Left lung (tissue), 10 donors: ENCODE results near the gene HS6ST2. TPM values are rescaled to one million over a fixed set of nuclear protein-coding genes. Genes with fewer than 3 reads are reported as not detected.

Experiments used
- ATAC-seq: fragments of 200-7000 bp; cut with Tn5 transposase; one replicate; pipeline ENCODE4 v1.9.1; 2020; ENCODE audit warnings: moderate library complexity
- DNase-seq, 4 donors: peaks; one replicate each; pipeline ENCODE4 v3.0.0-alpha.2; 2013 to 2020
- H3K27ac ChIP-seq, 2 donors: fragments of 200-600 bp; sonication (generic) in 1 of 2; one replicate each; pipeline versions ENCODE4 v1.5.0 to v1.8.0; 2020 to 2021
- H3K27me3 ChIP-seq, 2 donors: fragments of 200-600 bp; sonication (generic) in 1 of 2; one replicate each; pipeline versions ENCODE4 v1.5.0 to v1.8.0; 2020 to 2021
- H3K36me3 ChIP-seq, 2 donors: fragments of 200-600 bp; sonication (generic) in 1 of 2; one replicate each; pipeline versions ENCODE4 v1.5.0 to v1.8.0; 2020 to 2021
- H3K4me1 ChIP-seq, 2 donors: fragments of 200-600 bp; one replicate each; pipeline ENCODE4 v1.8.0; 2021
- H3K4me3 ChIP-seq, 2 donors: fragments of 200-600 bp; sonication (generic) in 1 of 2; one replicate each; pipeline versions ENCODE4 v1.5.0 to v1.8.0; 2020 to 2021; ENCODE audit warnings: mild to moderate bottlenecking in 1 of 2
- H3K9me3 ChIP-seq, 2 donors: fragments of 200-600 bp; sonication (generic) in 1 of 2; one replicate each; pipeline versions ENCODE4 v1.5.0 to v1.8.0; 2020 to 2021
- CTCF ChIP-seq, 2 donors: fragments of 200-600 bp; sonication (generic) in 1 of 2; IDR thresholded peaks; one replicate each; pipeline versions ENCODE4 v1.5.0 to v1.8.0; 2021; ENCODE audit warnings: antibody characterized with exemption in 2 of 2
- intact Hi-C, 2 donors: fragments of 100-400 bp; cut with DNase I; formaldehyde crosslinking; loops; one replicate each; pipeline versions ENCODE4 v1.11.2 to v1.14.2; 2022
- polyA plus RNA-seq, 6 donors: library from polyadenylated mRNA; unstranded; fragments of 120-200 nt; gene quantifications; one replicate each; pipeline ENCODE4 v1.2.1, GENCODE V29; 2013; ENCODE audit not compliant: insufficient read length in 6 of 6
- total RNA-seq, 2 donors: library from RNA; stranded (reverse); fragmentation: NEBNext Ultra II Directional; extraction: Animal tissue kit (Norgen Biotek cat#: 25700); gene quantifications; one replicate each; pipeline ENCODE4 v1.2.1, GENCODE V29; 2021
- donor health status: DM: no; HTN: yes; CAD: no.
- donor health status: DM: no; HTN: no; CAD: no.

The HS6ST2 gene
- total and polyA plus RNA-seq, 8 donors = 1.0 to 22.9 (median 15.2) TPM

DNA sequence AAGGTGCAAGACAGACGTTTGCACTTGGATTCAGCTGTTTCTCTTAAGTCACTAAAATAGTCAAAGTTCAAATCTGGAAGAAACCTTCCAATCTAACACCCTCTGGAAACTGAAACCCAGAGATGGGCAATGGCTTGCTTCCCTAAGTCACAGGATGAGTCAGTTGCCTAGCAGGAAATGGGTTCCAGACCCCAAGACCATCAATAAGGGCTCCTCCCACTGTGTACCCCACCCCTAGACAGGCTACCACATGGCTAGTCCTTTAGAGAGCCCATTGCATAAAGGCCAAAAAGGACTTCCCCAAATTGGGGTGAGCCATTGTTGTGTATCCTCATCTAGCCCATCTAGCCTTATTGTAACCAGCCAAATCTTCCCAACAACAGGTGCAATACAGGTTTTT is 216.2 kb downstream of the HS6ST2 start:
- DNase-seq = no peak
- Histone ChIP-seq H3K27ac (no peak overlapping the region), H3K27me3 (no peaks in the 10 kb centered on the region), H3K4me1 (no peaks in the 10 kb centered on the region), H3K36me3 (no peaks in the 10 kb centered on the region), H3K4me3 (no peak overlapping the region), H3K9me3 (no peaks in the 10 kb centered on the region)
- no peak for ATAC-seq
- intact Hi-C loops = no loop called here
- TF ChIP-seq CTCF (IDR thresholded peaks at IDR 0.05) = no peak

DNA sequence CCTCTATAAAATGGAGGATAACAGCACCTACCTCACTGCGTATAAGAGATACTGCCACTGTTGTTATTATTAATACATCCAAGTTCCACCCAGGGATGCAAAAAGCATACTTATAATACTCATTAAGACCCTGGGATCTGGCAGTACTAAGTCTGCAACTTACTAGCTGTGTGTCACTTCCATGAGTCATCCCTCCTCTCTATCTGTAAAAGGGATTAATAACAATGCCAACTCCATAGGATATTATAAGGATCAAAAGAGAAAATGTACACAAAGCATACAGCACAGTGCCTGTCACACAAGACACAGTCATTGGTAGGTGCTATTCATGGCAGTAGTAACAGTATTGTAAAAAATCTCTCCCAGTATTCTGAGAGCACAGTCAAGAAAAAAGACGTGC is 216.7 kb downstream of the HS6ST2 start:
- ATAC-seq (no peak), DNase-seq (no peak)
- H3K27me3 ChIP-seq = no peaks in the 10 kb centered on the region
- no peaks in the 10 kb centered on the region for H3K36me3 ChIP-seq
- TF ChIP-seq CTCF (IDR thresholded peaks at IDR 0.05) = no peak
- H3K4me3 ChIP-seq = no peak overlapping the region
- no peak overlapping the region for H3K27ac ChIP-seq
- H3K9me3 ChIP-seq = no peaks in the 10 kb centered on the region
- intact Hi-C loops = no loop called here
- H3K4me1 ChIP-seq = no peaks in the 10 kb centered on the region

DNA sequence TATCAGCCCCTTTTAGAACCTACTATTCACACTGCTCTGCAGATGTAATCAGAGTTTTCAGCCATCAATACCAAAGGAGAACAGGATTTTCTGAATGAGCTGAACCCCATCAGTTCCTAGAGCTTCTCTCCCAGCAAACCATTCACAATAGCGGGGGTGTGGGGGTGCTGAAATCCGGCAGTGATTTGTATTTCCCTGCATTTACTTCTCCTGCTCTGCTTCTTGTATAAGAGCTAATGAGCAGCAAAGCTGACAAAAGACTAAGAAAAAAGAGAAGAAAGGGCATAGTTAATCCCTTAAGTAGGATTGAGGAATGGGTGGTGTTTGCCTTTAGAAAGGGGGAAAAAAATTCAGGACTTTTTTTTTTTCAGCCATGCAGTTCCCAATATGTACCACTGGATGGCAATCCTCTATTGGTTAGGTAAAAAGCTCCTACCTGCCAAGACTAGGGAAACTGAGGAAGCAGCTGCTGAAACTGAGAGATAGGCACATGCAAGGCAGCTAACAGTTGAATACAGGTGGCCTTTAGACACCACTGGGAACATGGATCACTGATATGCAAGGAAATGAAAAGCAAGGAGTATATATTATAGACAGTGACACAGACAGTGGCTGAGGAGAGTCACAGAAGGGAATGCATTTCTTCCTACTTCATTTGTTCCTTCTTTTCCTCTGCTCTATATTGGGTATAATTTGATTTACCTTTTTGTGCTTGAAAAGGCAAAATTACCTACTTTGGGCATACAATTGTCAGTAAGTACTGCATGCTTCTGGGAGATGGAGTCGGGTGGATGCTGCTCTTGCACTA is 217.9 kb downstream of the HS6ST2 start:
- Histone ChIP-seq H3K4me1 (no peaks in the 10 kb centered on the region), H3K9me3 (no peaks in the 10 kb centered on the region), H3K36me3 (no peaks in the 10 kb centered on the region), H3K4me3 (no peak overlapping the region), H3K27ac (no peak overlapping the region), H3K27me3 (no peaks in the 10 kb centered on the region)
- TF ChIP-seq CTCF (IDR thresholded peaks at IDR 0.05) = peak in 1 of 2 donors; percentile 45
- DNase-seq = no peak
- peak; percentile 24 for ATAC-seq
- intact Hi-C loops = no loop called here

DNA sequence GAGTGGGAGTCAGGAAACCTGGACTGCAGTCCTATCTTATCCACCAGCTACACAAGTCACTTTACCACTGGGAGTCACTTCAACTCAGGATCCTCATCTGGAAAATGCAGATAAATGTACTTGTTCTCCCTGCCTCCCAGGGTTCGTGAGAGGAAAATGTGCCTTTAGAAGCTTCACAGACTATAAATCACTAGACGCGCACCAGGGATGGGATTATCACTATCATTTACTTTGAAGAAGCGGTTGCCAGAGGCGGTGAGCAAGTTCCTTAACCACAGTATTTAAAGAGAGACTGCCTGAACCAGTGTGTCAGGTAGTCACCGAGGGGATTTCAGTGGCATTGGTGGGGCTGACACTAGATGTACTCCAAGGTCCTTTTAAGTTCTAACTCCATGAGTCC is 219.5 kb downstream of the HS6ST2 start:
- Histone ChIP-seq H3K27me3 (no peaks in the 10 kb centered on the region), H3K9me3 (no peaks in the 10 kb centered on the region), H3K4me1 (no peaks in the 10 kb centered on the region), H3K27ac (no peak overlapping the region), H3K4me3 (no peak overlapping the region), H3K36me3 (no peaks in the 10 kb centered on the region)
- intact Hi-C loops = no loop called here
- DNase-seq (no peak), ATAC-seq (no peak)
- no peak for TF ChIP-seq CTCF (IDR thresholded peaks at IDR 0.05)

DNA sequence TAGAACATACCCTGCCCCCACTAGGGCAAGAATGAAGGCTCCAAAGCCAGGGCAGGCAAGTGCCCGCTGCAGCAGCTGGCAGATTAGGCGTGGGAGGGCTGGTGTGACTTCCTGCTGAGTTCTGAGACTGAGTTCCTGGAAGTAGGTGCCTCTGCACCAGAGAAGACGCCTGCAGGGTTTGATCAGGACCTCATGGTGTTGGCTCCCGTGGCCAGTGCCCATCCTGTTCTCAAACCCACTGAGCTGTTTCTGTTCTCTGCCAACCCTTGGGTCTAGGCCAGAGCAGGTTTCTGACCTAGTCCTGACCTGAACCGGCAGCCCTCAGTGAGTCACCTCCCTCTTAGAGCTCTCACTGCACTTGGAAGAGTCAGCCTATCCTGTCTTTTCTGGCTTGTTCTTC is 220.7 kb downstream of the HS6ST2 start:
- Histone ChIP-seq H3K9me3 (no peaks in the 10 kb centered on the region), H3K27me3 (no peaks in the 10 kb centered on the region), H3K27ac (no peak overlapping the region), H3K4me3 (no peak overlapping the region), H3K4me1 (no peaks in the 10 kb centered on the region), H3K36me3 (no peaks in the 10 kb centered on the region)
- intact Hi-C loops = no loop called here
- DNase-seq = peak in 1 of 4 donors; percentile 36
- no peak for TF ChIP-seq CTCF (IDR thresholded peaks at IDR 0.05)
- ATAC-seq = peak; percentile 80
